Thoracic aorta (tissue), 2 donors: ENCODE data around the gene FMN2. TPM values are rescaled to one million over a fixed set of nuclear protein-coding genes. Genes with fewer than 3 reads are reported as not detected.

ENCODE experiments used
- ATAC-seq: fragments of 150-250 bp; one replicate; pipeline ENCODE4 v1.8.0; 2017; ENCODE audit warnings: low read depth; ENCODE audit not compliant: insufficient number of reproducible peaks, low FRiP score
- DNase-seq: peaks from one replicate; pipeline ENCODE4 v3.0.0-alpha.2; 2020; ENCODE audit warnings: low spot score
- H3K27ac ChIP-seq, 2 donors: fragments of 200-600 bp; sonication (generic); 1 replicate in 1 of 2; 2 replicates in 1 of 2; pipeline ENCODE4 v1.5.1; 2016; ENCODE audit warnings: mild to moderate bottlenecking in 2 of 2, moderate library complexity in 2 of 2
- H3K27me3 ChIP-seq: fragments of 200-600 bp; sonication (generic); replicated peaks from 2 replicates; pipeline ENCODE4 v1.6.0; 2016; ENCODE audit warnings: mild to moderate bottlenecking; ENCODE audit not compliant: insufficient read depth
- H3K36me3 ChIP-seq: fragments of 200-600 bp; sonication (generic); one replicate; pipeline ENCODE4 v1.5.1; 2016
- H3K4me1 ChIP-seq, 2 donors: fragments of 200-600 bp; sonication (generic); 1 replicate in 1 of 2; 2 replicates in 1 of 2; pipeline versions ENCODE4 v1.5.1 to v1.6.0; 2016; ENCODE audit warnings: low read depth in 2 of 2, mild to moderate bottlenecking in 1 of 2; ENCODE audit not compliant: control insufficient read depth in 1 of 2
- H3K4me3 ChIP-seq: fragments of 200-600 bp; sonication (generic); 2 replicates; pipeline ENCODE4 v1.5.1; 2016; ENCODE audit warnings: mild to moderate bottlenecking
- H3K9me3 ChIP-seq: fragments of 200-600 bp; sonication (generic); 2 replicates; pipeline ENCODE4 v1.5.1; 2016
- total RNA-seq, 2 donors: library from RNA; depleted of rRNA; stranded (reverse); fragments of >200 nt; gene quantifications; one replicate each; pipeline versions ENCODE4 v1.1.0 to v1.2.3, GENCODE V29; 2016
- TF ChIP-seq, protein P1 (sequence below): fragments of 200-600 bp; sonication (generic); IDR thresholded peaks from one replicate; pipeline ENCODE4 v1.5.1; 2019; ENCODE audit warnings: antibody characterized with exemption

The FMN2 gene
- total RNA-seq, 2 donors from 2014 or later = 0.14 to 0.71 TPM

DNA sequence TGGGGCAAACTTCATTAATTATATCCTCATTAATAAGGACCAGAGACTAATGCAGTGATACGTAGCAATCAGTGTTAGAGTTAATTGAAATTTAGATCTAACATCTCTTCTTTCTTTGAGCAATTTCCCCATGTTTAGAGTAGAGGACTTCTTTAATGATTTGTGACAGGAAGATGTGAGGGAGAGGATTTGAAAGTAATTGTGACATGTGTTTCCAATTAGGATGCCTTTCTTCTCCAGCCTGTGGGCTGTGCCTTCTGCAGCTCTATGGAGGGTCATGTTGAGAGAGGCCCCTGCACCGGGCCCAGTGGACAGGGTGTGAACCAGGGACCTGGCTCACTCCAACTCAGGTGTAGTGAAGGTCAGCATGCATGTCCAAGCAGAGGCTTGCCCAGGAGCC lies 417.3 kb downstream of the FMN2 start:
- ATAC-seq (no peak), DNase-seq (no peak)
- Histone ChIP-seq H3K4me1 (no peaks in the 10 kb centered on the region), H3K4me3 (no peak overlapping the region), H3K27ac (no peak overlapping the region), H3K36me3 (no peaks in the 10 kb centered on the region), H3K27me3 (no peaks in the 10 kb centered on the region), H3K9me3 (no peaks in the 10 kb centered on the region)
- TF ChIP-seq, protein P1, sequence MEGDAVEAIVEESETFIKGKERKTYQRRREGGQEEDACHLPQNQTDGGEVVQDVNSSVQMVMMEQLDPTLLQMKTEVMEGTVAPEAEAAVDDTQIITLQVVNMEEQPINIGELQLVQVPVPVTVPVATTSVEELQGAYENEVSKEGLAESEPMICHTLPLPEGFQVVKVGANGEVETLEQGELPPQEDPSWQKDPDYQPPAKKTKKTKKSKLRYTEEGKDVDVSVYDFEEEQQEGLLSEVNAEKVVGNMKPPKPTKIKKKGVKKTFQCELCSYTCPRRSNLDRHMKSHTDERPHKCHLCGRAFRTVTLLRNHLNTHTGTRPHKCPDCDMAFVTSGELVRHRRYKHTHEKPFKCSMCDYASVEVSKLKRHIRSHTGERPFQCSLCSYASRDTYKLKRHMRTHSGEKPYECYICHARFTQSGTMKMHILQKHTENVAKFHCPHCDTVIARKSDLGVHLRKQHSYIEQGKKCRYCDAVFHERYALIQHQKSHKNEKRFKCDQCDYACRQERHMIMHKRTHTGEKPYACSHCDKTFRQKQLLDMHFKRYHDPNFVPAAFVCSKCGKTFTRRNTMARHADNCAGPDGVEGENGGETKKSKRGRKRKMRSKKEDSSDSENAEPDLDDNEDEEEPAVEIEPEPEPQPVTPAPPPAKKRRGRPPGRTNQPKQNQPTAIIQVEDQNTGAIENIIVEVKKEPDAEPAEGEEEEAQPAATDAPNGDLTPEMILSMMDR = no peak

DNA sequence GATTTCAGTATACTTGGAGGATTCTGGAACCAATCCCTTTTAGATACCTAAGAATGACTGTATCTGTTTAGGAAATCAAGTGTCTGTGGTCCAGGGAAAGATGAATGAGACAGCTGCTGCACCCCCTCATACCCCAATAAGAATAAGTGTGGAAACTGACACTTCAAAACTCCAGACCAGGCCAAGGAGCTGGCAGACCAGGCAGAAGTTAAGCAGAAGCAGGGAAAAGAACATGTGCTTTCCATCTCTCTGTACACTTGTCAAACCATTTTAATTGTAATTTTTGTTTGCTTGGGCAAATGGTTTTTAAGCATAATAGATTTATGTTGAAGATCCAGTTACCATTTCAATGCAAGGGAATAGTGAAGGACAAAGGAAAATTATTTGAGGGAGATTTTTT lies 420.1 kb downstream of the FMN2 start:
- DNase-seq (no peak), ATAC-seq (no peak)
- Histone ChIP-seq H3K27me3 (no peaks in the 10 kb centered on the region), H3K4me1 (no peaks in the 10 kb centered on the region), H3K9me3 (no peaks in the 10 kb centered on the region), H3K4me3 (no peak overlapping the region), H3K27ac (no peak overlapping the region), H3K36me3 (no peaks in the 10 kb centered on the region)
- TF ChIP-seq, protein P1 = no peak

DNA sequence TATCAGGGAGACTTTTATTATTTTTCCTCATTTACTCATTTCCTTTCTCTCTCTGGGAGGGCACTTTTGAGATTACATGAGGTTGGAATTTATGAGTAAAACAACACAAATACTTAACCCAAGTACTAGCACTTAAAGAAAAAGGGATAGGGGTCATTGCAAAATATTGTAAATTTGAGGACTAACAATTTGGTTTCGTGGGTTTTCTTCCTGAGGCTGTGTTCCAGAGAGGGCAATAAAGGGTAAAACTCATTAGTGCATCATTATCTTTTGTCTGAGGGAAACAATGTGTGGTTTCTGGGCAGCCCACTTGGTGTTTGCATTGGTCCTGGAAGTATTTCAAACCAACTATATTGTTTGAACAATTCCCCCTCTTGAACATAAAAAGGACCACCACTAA lies 423.8 kb downstream of the FMN2 start:
- TF ChIP-seq, protein P1 = no peak

DNA sequence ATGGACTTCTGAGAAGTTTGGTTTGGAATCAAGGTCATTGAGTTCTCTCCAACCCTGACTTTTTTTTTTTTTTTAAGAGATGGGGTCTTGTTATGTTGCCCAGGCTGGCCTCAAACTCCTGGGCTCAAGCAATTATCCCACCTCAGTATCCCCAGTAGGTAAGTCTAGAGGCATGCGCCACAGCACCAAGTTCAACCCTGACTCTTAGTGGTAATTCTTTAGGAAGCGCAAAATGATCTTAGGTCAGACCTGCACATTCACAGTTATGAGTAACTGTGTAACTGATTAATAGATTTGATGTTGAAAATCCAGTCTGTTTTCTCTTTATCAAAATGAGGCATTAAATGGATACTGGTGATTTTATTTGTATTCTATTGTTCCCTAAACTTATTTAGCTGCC lies 424.4 kb downstream of the FMN2 start:
- H3K36me3 ChIP-seq = no peaks in the 10 kb centered on the region
- DNase-seq (no peak), ATAC-seq (no peak)
- no peaks in the 10 kb centered on the region for H3K9me3 ChIP-seq
- H3K27ac ChIP-seq = no peak overlapping the region
- TF ChIP-seq, protein P1 = no peak
- no peak overlapping the region for H3K4me3 ChIP-seq
- H3K27me3 ChIP-seq = no peaks in the 10 kb centered on the region
- H3K4me1 ChIP-seq = no peaks in the 10 kb centered on the region

More for the DNA sequence above, 423.8 kb downstream of the FMN2 start:
- Histone ChIP-seq H3K9me3 (no peaks in the 10 kb centered on the region), H3K4me1 (no peaks in the 10 kb centered on the region), H3K36me3 (no peaks in the 10 kb centered on the region), H3K27ac (no peak overlapping the region), H3K27me3 (no peaks in the 10 kb centered on the region), H3K4me3 (no peak overlapping the region)
- ATAC-seq (no peak), DNase-seq (no peak)

DNA sequence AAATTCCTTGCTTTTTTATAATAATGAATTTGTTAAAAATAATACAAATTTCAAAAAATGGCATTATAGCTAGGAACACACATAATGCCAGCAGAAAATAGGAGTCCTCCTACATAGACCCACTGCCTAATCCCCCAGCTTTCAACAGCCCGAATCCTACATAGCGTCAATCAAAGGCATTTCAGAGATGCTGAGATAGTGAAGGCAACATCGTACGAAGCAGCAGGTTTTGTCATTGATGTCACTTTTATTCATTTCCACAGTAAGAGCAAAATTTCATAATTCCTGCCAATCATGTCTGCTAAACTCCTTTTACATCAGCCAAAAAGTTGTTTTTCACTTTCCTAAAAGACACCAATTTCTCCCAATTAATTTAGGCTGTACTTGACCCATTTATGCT lies 426.2 kb downstream of the FMN2 start:
- DNase-seq (no peak), ATAC-seq (no peak)
- TF ChIP-seq, protein P1 = no peak
- Histone ChIP-seq H3K27ac (no peak overlapping the region), H3K4me1 (no peaks in the 10 kb centered on the region), H3K27me3 (no peaks in the 10 kb centered on the region), H3K4me3 (no peak overlapping the region), H3K36me3 (no peaks in the 10 kb centered on the region), H3K9me3 (no peaks in the 10 kb centered on the region)
